A549 (cell line): ENCODE measurements around the gene RPAP3. TPM values are rescaled to one million over a fixed set of nuclear protein-coding genes. Genes with fewer than 3 reads are reported as not detected.

ENCODE experiments used
- ATAC-seq, 2 experiments: fragments of 200-7000 bp in 1 of 2; fragments of >200 bp in 1 of 2; cut with Nextera tagmentation in 1 of 2; cut with Tn5 transposase in 1 of 2; 3 replicates each; pipeline versions ENCODE4 v1.8.0 to v1.9.1; 2018 to 2020; ENCODE audit warnings: mild to moderate bottlenecking in 1 of 2, moderate library complexity in 1 of 2
- CTCF ChIA-PET: fragments of 300-600 bp; sonication (Branson Sonifier 250); formaldehyde crosslinking; extraction: SDS; loops from one replicate; lab custom pipeline; 2021; ENCODE audit warnings: antibody characterized with exemption, inconsistent platforms; lab: Yijun Ruan, JAX
- POLR2A ChIA-PET: fragments of 350-600 bp; formaldehyde crosslinking; extraction: SDS; loops from one replicate; lab custom pipeline; 2021; ENCODE audit warnings: antibody characterized with exemption, inconsistent platforms; lab: Yijun Ruan, JAX
- DNase-seq, 2 experiments: peaks; one replicate each; pipeline versions ENCODE4 v3.0.0 to v3.0.0-alpha.2; 2011 to 2016; ENCODE audit warnings: low read depth in 1 of 2, low spot score in 1 of 2
- FAIRE-seq: peaks from 2 replicates; lab custom pipeline; 2011; peaks lifted over from hg19 to GRCh38; lab: Jason Lieb, UNC
- H3K27ac ChIP-seq, 2 experiments: fragments of >200 bp; sonication (Bioruptor Twin); formaldehyde crosslinking; 3 replicates each; pipeline ENCODE4 v1.5.1; 2016 to 2017
- H3K4me1 ChIP-seq: fragments of >200 bp; sonication (Bioruptor Twin); formaldehyde crosslinking; 3 replicates; pipeline ENCODE4 v1.6.1; 2016
- H3K4me2 ChIP-seq: fragments of >200 bp; sonication (Bioruptor Twin); formaldehyde crosslinking; 3 replicates; pipeline ENCODE4 v1.6.1; 2016
- H3K4me3 ChIP-seq: fragments of >200 bp; sonication (Bioruptor Twin); formaldehyde crosslinking; 3 replicates; pipeline ENCODE4 v1.5.1; 2016
- H3K9me3 ChIP-seq: fragments of >200 bp; sonication (Bioruptor Twin); formaldehyde crosslinking; 3 replicates; pipeline ENCODE4 v1.6.1; 2016
- ATOH8 ChIP-seq: fragments of 250-450 bp; sonication (Bioruptor Pico); IDR thresholded peaks from 2 replicates; pipeline ENCODE4 v1.5.0; 2020; ENCODE audit warnings: low read depth, mild to moderate bottlenecking, moderate library complexity
- BCL3 ChIP-seq: fragments of >200 bp; sonication (Bioruptor Twin); formaldehyde crosslinking; IDR thresholded peaks from 3 replicates; pipeline ENCODE4 v1.6.1; 2016
- BHLHE40 ChIP-seq: IDR thresholded peaks from 2 replicates; pipeline ENCODE4 v1.6.1; 2012; ENCODE audit warnings: low read depth, low read length, inconsistent platforms
- CBX8 ChIP-seq: fragments of 200-600 bp; sonication (generic); IDR thresholded peaks from 2 replicates; pipeline ENCODE4 v1.6.1; 2016
- CHD4 ChIP-seq: fragments of 200-600 bp; sonication (generic); IDR thresholded peaks from 2 replicates; pipeline ENCODE4 v1.6.1; 2016; ENCODE audit warnings: antibody characterized with exemption, mild to moderate bottlenecking, borderline replicate concordance
- ELK1 ChIP-seq: fragments of 150-350 bp; IDR thresholded peaks from 2 replicates; pipeline ENCODE4 v1.6.1; 2014; ENCODE audit warnings: low read depth, mild to moderate bottlenecking, low read length
- HOXA7 ChIP-seq: fragments of 250-450 bp; sonication (Bioruptor Pico); IDR thresholded peaks from 2 replicates; pipeline ENCODE4 v1.5.0; 2020; ENCODE audit warnings: mild to moderate bottlenecking, moderate library complexity
- HOXB13 ChIP-seq: fragments of 250-450 bp; sonication (Bioruptor Pico); IDR thresholded peaks from 2 replicates; pipeline ENCODE4 v1.5.0; 2020; ENCODE audit warnings: low read depth, mild to moderate bottlenecking, moderate library complexity
- JUN ChIP-seq, 2 experiments: fragments of >200 bp; sonication (Bioruptor Twin); formaldehyde crosslinking; IDR thresholded peaks; 2 replicates in 1 of 2; 3 replicates in 1 of 2; pipeline ENCODE4 v1.6.1; 2016 to 2017
- KDM1A ChIP-seq: fragments of 200-600 bp; sonication (generic); IDR thresholded peaks from 2 replicates; pipeline ENCODE4 v1.6.1; 2016; ENCODE audit warnings: low read depth, mild to moderate bottlenecking
- MAFK ChIP-seq: fragments of 450-650 bp; IDR thresholded peaks from 2 replicates; pipeline ENCODE4 v1.6.1; 2014; ENCODE audit not compliant: partially characterized antibody
- MYC ChIP-seq: IDR thresholded peaks from 2 replicates; pipeline ENCODE4 v1.6.1; 2012; ENCODE audit warnings: mild to moderate bottlenecking, inconsistent platforms, low read length, improper control_type of control experiment, borderline replicate concordance
- NPAS2 ChIP-seq: fragments of 250-450 bp; sonication (Bioruptor Pico); IDR thresholded peaks from 2 replicates; pipeline ENCODE4 v1.8.0; 2022; ENCODE audit warnings: mild to moderate bottlenecking, moderate library complexity, borderline replicate concordance
- PBX3 ChIP-seq: IDR thresholded peaks from 2 replicates; pipeline ENCODE4 v1.6.1; 2012
- POLR2A ChIP-seq: IDR thresholded peaks from 2 replicates; pipeline ENCODE4 v1.6.1; 2012; ENCODE audit warnings: mild to moderate bottlenecking, low read length
- POLR2AphosphoS2 ChIP-seq: conservative IDR thresholded peaks from 2 replicates; pipeline ENCODE4 v1.6.1; 2012; ENCODE audit warnings: low read length, improper control_type of control experiment, inconsistent platforms
- RFX5 ChIP-seq: fragments of 450-650 bp; IDR thresholded peaks from 2 replicates; pipeline ENCODE4 v1.7.1; 2014; ENCODE audit warnings: antibody characterized with exemption, mild to moderate bottlenecking, moderate library complexity
- RNF2 ChIP-seq: fragments of 200-600 bp; sonication (generic); IDR thresholded peaks from 2 replicates; pipeline ENCODE4 v1.6.1; 2016; ENCODE audit warnings: low read depth, mild to moderate bottlenecking, antibody characterized with exemption, moderate library complexity, borderline replicate concordance
- TP53 ChIP-seq: fragments of 250-450 bp; sonication (Bioruptor Pico); IDR thresholded peaks from 2 replicates; pipeline ENCODE4 v1.5.0; 2021; ENCODE audit warnings: mild to moderate bottlenecking, moderate library complexity
- ZC3H11A ChIP-seq: fragments of 450-650 bp; IDR thresholded peaks from 2 replicates; pipeline ENCODE4 v1.6.1; 2014; ENCODE audit warnings: antibody characterized with exemption, mild to moderate bottlenecking
- ZNF302 ChIP-seq: fragments of 250-450 bp; sonication (Bioruptor Pico); IDR thresholded peaks from 2 replicates; pipeline ENCODE4 v1.9.0; 2021; ENCODE audit warnings: inconsistent platforms, mild to moderate bottlenecking, moderate library complexity
- ZSCAN20 ChIP-seq: fragments of 250-450 bp; sonication (Bioruptor Pico); IDR thresholded peaks from 2 replicates; pipeline ENCODE4 v1.8.0; 2022; ENCODE audit warnings: mild to moderate bottlenecking, moderate library complexity
- WGBS: methylation state at CpG from one replicate; pipeline ENCODE4 v1.1.6; 2017; ENCODE audit errors: missing lambda C conversion rate; 5-methylcytosine and 5-hydroxymethylcytosine counted together
- polyA plus RNA-seq, 4 experiments: library from polyadenylated mRNA; depleted of rRNA in 3 of 4; stranded (reverse); fragments of >200 nt; fragmentation: RNase III in 1 of 4; extraction: RNeasy Plus Mini Kit Qiagen cat#74134 plus additional on column Dnase treatment in 1 of 4; gene quantifications; 2 replicates in 3 of 4; 3 replicates in 1 of 4; pipeline ENCODE4 v1.2.3, GENCODE V29; 2011 to 2017
- TF ChIP-seq, protein P1 (sequence below): fragments of >200 bp; sonication (Bioruptor Twin); formaldehyde crosslinking; IDR thresholded peaks from 3 replicates; pipeline ENCODE4 v1.5.1; 2016
- TF ChIP-seq, protein P2 (sequence below): IDR thresholded peaks from 2 replicates; pipeline ENCODE4 v1.6.1; 2012; ENCODE audit warnings: low read depth, borderline replicate concordance

The RPAP3 gene
- polyA plus RNA-seq, 2 of the 4 experiments (the other 2 are of a cell fraction): 51.6 to 74.6 TPM

- ChIA-PET CTCF (interaction anchor here (0.6 to 43.9 kb wide), 5 partner anchors 9 to 88 kb away, joined by 3 to 1399 read pairs (median 11); partner anchors contain the start of genes RAPGEF3 and SLC48A1), POLR2A (no interaction called here)
- H3K4me2 ChIP-seq: no peak overlapping the region
- no peak overlapping the region for H3K27ac ChIP-seq
- no peak for ATAC-seq
- H3K9me3 ChIP-seq: no peaks in the 10 kb centered on the region
- WGBS: 85% methylated on average over 10 of the region's 10 CpGs
- DNase-seq: no peak
- H3K4me3 ChIP-seq: no peak overlapping the region
- peaks cover 27% of the 10 kb centered on the region for H3K4me1 ChIP-seq
- FAIRE-seq: no peak
- no peak for TF ChIP-seq NPAS2 (CRISPR knock-in tag)
Observed at GRCh38 chr12:47750229-47750798, 44.5 kb upstream of the RPAP3 start.

- DNase-seq: no peak
- FAIRE-seq: no peak
- Histone ChIP-seq H3K9me3 (no peaks in the 10 kb centered on the region), H3K4me1 (peaks cover 24% of the 10 kb centered on the region), H3K27ac (no peak overlapping the region), H3K4me2 (no peak overlapping the region)
- WGBS: 74% methylated on average over 3 of the region's 3 CpGs
- POLR2A ChIA-PET: no interaction called here
- no peak for ATAC-seq
- no peak for TF ChIP-seq ZNF302
- TF ChIP-seq, protein P1, sequence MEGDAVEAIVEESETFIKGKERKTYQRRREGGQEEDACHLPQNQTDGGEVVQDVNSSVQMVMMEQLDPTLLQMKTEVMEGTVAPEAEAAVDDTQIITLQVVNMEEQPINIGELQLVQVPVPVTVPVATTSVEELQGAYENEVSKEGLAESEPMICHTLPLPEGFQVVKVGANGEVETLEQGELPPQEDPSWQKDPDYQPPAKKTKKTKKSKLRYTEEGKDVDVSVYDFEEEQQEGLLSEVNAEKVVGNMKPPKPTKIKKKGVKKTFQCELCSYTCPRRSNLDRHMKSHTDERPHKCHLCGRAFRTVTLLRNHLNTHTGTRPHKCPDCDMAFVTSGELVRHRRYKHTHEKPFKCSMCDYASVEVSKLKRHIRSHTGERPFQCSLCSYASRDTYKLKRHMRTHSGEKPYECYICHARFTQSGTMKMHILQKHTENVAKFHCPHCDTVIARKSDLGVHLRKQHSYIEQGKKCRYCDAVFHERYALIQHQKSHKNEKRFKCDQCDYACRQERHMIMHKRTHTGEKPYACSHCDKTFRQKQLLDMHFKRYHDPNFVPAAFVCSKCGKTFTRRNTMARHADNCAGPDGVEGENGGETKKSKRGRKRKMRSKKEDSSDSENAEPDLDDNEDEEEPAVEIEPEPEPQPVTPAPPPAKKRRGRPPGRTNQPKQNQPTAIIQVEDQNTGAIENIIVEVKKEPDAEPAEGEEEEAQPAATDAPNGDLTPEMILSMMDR: no peak
- no peak for TF ChIP-seq BCL3
- TF ChIP-seq KDM1A: no peak
- TF ChIP-seq ELK1: no peak
- no peak for TF ChIP-seq POLR2A
- TF ChIP-seq HOXA7 (CRISPR knock-in tag): no peak
- no peak for TF ChIP-seq CBX8
- TF ChIP-seq ATOH8: no peak
- no peak for TF ChIP-seq BHLHE40
- TF ChIP-seq MAFK: no peak
- TF ChIP-seq CHD4: no peak
- TF ChIP-seq PBX3: no peak
- no peak for TF ChIP-seq POLR2AphosphoS2
- no peak for TF ChIP-seq TP53
- TF ChIP-seq, all 56 proteins: peak for 0
- no peak overlapping the region for H3K4me3 ChIP-seq
- CTCF ChIA-PET: interaction anchor here (1.5 to 43.9 kb wide), 4 partner anchors 10 to 94 kb away, joined by 7 to 1399 read pairs (median 136); partner anchors contain the start of genes RAPGEF3 and SLC48A1
Observed at GRCh38 chr12:47748899-47749298, 43.1 kb upstream of the RPAP3 start.

GRCh38 chr12:47748507-47748828, 42.6 kb upstream of the RPAP3 start:
- H3K27ac ChIP-seq: no peak overlapping the region
- peaks cover 19% of the 10 kb centered on the region for H3K4me1 ChIP-seq
- no peak overlapping the region for H3K4me3 ChIP-seq
- CTCF ChIA-PET: interaction anchor here (0.7 to 43.9 kb wide), 5 partner anchors 11 to 94 kb away, joined by 4 to 1399 read pairs (median 13); partner anchors contain the start of genes RAPGEF3 and SLC48A1
- FAIRE-seq: no peak
- DNase-seq: no peak
- ATAC-seq: no peak
- H3K4me2 ChIP-seq: no peak overlapping the region
- WGBS: 47% methylated on average over 1 of the region's 1 CpG
- TF ChIP-seq HOXB13 (no peak), RNF2 (no peak), POLR2A (no peak), BCL3 (no peak), KDM1A (no peak), JUN (IDR thresholded peaks at IDR 0.05) (no peak), ZSCAN20 (CRISPR knock-in tag) (no peak), RFX5 (no peak), ZC3H11A (no peak), BHLHE40 (no peak), MYC (no peak), ELK1 (no peak), CBX8 (no peak)
- TF ChIP-seq, protein P2, sequence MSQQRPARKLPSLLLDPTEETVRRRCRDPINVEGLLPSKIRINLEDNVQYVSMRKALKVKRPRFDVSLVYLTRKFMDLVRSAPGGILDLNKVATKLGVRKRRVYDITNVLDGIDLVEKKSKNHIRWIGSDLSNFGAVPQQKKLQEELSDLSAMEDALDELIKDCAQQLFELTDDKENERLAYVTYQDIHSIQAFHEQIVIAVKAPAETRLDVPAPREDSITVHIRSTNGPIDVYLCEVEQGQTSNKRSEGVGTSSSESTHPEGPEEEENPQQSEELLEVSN: no peak
- H3K9me3 ChIP-seq: no peaks in the 10 kb centered on the region
- POLR2A ChIA-PET: no interaction called here
